NCI-H1092 (cell line): ENCODE measurements around the gene PLGLB2.
"Not testable (repeated sequence)": the region's sequence is repeated elsewhere in the genome, so short reads cannot be mapped to it uniquely, and the experiment has no call there.

ENCODE experiments used
- DNase-seq: peaks from one replicate; lab custom pipeline; 2025; lab: John Stamatoyannopoulos, UW

PLGLB2 gene

GRCh38 chr2:87747791-87748190, at the start of gene PLGLB2:
Gene PLGLB2, plus strand, starts transcription at chr2:87748087. Its CDS starts 67 bp downstream, at chr2:87748154.
- not testable (repeated sequence) for DNase-seq

GRCh38 chr2:87704572-87705323, 43.1 kb upstream of the PLGLB2 start:
- not testable (repeated sequence) for DNase-seq

GRCh38 chr2:87708368-87708767, 39.5 kb upstream of the PLGLB2 start:
- not testable (repeated sequence) for DNase-seq

GRCh38 chr2:87727940-87728599, 19.8 kb upstream of the PLGLB2 start:
- not testable (repeated sequence) for DNase-seq

GRCh38 chr2:87740928-87741327, 7.0 kb upstream of the PLGLB2 start:
- DNase-seq: not testable (repeated sequence)

GRCh38 chr2:87742393-87743108, 5.3 kb upstream of the PLGLB2 start:
- DNase-seq: not testable (repeated sequence)

GRCh38 chr2:87743638-87744037, 4.2 kb upstream of the PLGLB2 start:
- not testable (repeated sequence) for DNase-seq

GRCh38 chr2:87745353-87745951, 2.4 kb upstream of the PLGLB2 start:
- DNase-seq: not testable (repeated sequence)

GRCh38 chr2:87748524-87748923, 637 bp downstream of the PLGLB2 start:
- not testable (repeated sequence) for DNase-seq

- DNase-seq: not testable (repeated sequence)
These were observed 2.7 kb downstream of the PLGLB2 start for GRCh38 chr2:87750560-87750959.

- not testable (repeated sequence) for DNase-seq
These were observed 6.9 kb downstream of the PLGLB2 start for GRCh38 chr2:87754759-87755158.
